Fibroblast of mammary gland (primary cell): ENCODE data around the gene RAD50.

Source experiments
- DNase-seq: peaks from one replicate; pipeline ENCODE4 v3.0.0-alpha.2; 2010; ENCODE audit warnings: low read depth
- H3K4me3 ChIP-seq: 2 replicates; pipeline ENCODE4 v1.5.1; 2011; ENCODE audit warnings: low read depth, mild to moderate bottlenecking, low read length, moderate library complexity; ENCODE audit not compliant: control insufficient read depth
- CTCF ChIP-seq: conservative IDR thresholded peaks from 2 replicates; pipeline ENCODE4 v1.5.1; 2011; ENCODE audit warnings: low read depth, low read length, inconsistent platforms; ENCODE audit not compliant: control insufficient read depth, insufficient read depth

The RAD50 gene

GRCh38 chr5:132635873-132636272 is 79.1 kb downstream of the RAD50 start:
- DNase-seq, result no peak
- no peak overlapping the region for H3K4me3 ChIP-seq
- no peak for TF ChIP-seq CTCF

GRCh38 chr5:132637241-132637640 is 80.5 kb downstream of the RAD50 start:
- DNase-seq, result no peak
- no peak for TF ChIP-seq CTCF
- no peak overlapping the region for H3K4me3 ChIP-seq

GRCh38 chr5:132639706-132640130 is 82.9 kb downstream of the RAD50 start:
- TF ChIP-seq CTCF, result no peak
- DNase-seq, result no peak
- no peak overlapping the region for H3K4me3 ChIP-seq

GRCh38 chr5:132640613-132641012 is 83.8 kb downstream of the RAD50 start:
- H3K4me3 ChIP-seq, result no peak overlapping the region
- no peak for DNase-seq
- TF ChIP-seq CTCF, result no peak

GRCh38 chr5:132641241-132641723 is 84.5 kb downstream of the RAD50 start:
- DNase-seq, result no peak
- TF ChIP-seq CTCF, result no peak
- H3K4me3 ChIP-seq, result no peak overlapping the region

GRCh38 chr5:132641841-132642240 is 85.1 kb downstream of the RAD50 start:
- no peak for TF ChIP-seq CTCF
- no peak overlapping the region for H3K4me3 ChIP-seq
- DNase-seq, result no peak

- no peak overlapping the region for H3K4me3 ChIP-seq
- DNase-seq, result no peak
- TF ChIP-seq CTCF, result no peak
These were observed 87.4 kb downstream of the RAD50 start for GRCh38 chr5:132644177-132644576.
